Stimulated activated naive CD8-positive, alpha-beta T cell treated with anti-CD3 and anti-CD28 coated beads, Interleukin-15, Interleukin-2, amounts not matched to agents 100 ng/mL and 50 ng/mL, for 24 hours (primary cell): ENCODE data around the gene ADAM12.

Source experiments
- H3K27ac Mint-ChIP-seq: one replicate; pipeline ENCODE4 v1.8.0; 2021; ENCODE audit warnings: mild to moderate bottlenecking, mixed read lengths
- H3K27me3 Mint-ChIP-seq: one replicate; pipeline ENCODE4 v1.8.0; 2021; ENCODE audit warnings: mixed read lengths
- H3K36me3 Mint-ChIP-seq: one replicate; pipeline ENCODE4 v1.8.0; 2021; ENCODE audit warnings: low read depth, mixed read lengths
- H3K4me1 Mint-ChIP-seq: one replicate; pipeline ENCODE4 v1.8.0; 2021; ENCODE audit warnings: low read depth, mixed read lengths
- H3K4me3 Mint-ChIP-seq: one replicate; pipeline ENCODE4 v1.8.0; 2021; ENCODE audit warnings: mild to moderate bottlenecking, mixed read lengths
- H3K9me3 Mint-ChIP-seq: one replicate; pipeline ENCODE4 v1.8.0; 2021; ENCODE audit warnings: mixed read lengths

Gene ADAM12

GRCh38 chr10:126204320-126204719 is 184.0 kb downstream of the ADAM12 start:
- Mint-ChIP-seq H3K27me3 (no peaks in the 10 kb centered on the region), H3K27ac (no peak overlapping the region), H3K4me1 (no peaks in the 10 kb centered on the region), H3K36me3 (no peaks in the 10 kb centered on the region), H3K9me3 (no peaks in the 10 kb centered on the region), H3K4me3 (no peak overlapping the region)

GRCh38 chr10:126203746-126204145 is 184.5 kb downstream of the ADAM12 start:
- Mint-ChIP-seq H3K36me3 (no peaks in the 10 kb centered on the region), H3K4me3 (no peak overlapping the region), H3K27me3 (no peaks in the 10 kb centered on the region), H3K27ac (no peak overlapping the region), H3K9me3 (no peaks in the 10 kb centered on the region), H3K4me1 (no peaks in the 10 kb centered on the region)

GRCh38 chr10:126201603-126202002 is 186.7 kb downstream of the ADAM12 start:
- H3K4me3 Mint-ChIP-seq: no peak overlapping the region
- no peaks in the 10 kb centered on the region for H3K36me3 Mint-ChIP-seq
- no peaks in the 10 kb centered on the region for H3K27me3 Mint-ChIP-seq
- no peaks in the 10 kb centered on the region for H3K4me1 Mint-ChIP-seq
- peaks cover 6% of the 10 kb centered on the region for H3K9me3 Mint-ChIP-seq
- H3K27ac Mint-ChIP-seq: no peak overlapping the region

GRCh38 chr10:126199221-126199998 is 188.9 kb downstream of the ADAM12 start:
- no peak overlapping the region for H3K4me3 Mint-ChIP-seq
- H3K27me3 Mint-ChIP-seq: no peaks in the 10 kb centered on the region
- H3K27ac Mint-ChIP-seq: no peak overlapping the region
- H3K9me3 Mint-ChIP-seq: peaks cover 6% of the 10 kb centered on the region
- no peaks in the 10 kb centered on the region for H3K36me3 Mint-ChIP-seq
- H3K4me1 Mint-ChIP-seq: no peaks in the 10 kb centered on the region

GRCh38 chr10:126198681-126199080 is 189.6 kb downstream of the ADAM12 start:
- Mint-ChIP-seq H3K9me3 (peaks cover 6% of the 10 kb centered on the region), H3K4me1 (no peaks in the 10 kb centered on the region), H3K27me3 (no peaks in the 10 kb centered on the region), H3K4me3 (no peak overlapping the region), H3K27ac (no peak overlapping the region), H3K36me3 (no peaks in the 10 kb centered on the region)

GRCh38 chr10:126197036-126197543 is 191.2 kb downstream of the ADAM12 start:
- Mint-ChIP-seq H3K27ac (no peak overlapping the region), H3K4me1 (no peaks in the 10 kb centered on the region), H3K27me3 (no peaks in the 10 kb centered on the region), H3K4me3 (no peak overlapping the region), H3K9me3 (peaks cover 6% of the 10 kb centered on the region), H3K36me3 (no peaks in the 10 kb centered on the region)

- H3K27ac Mint-ChIP-seq: no peak overlapping the region
Observed at GRCh38 chr10:126196281-126196680, 192.0 kb downstream of the ADAM12 start.

DNA sequence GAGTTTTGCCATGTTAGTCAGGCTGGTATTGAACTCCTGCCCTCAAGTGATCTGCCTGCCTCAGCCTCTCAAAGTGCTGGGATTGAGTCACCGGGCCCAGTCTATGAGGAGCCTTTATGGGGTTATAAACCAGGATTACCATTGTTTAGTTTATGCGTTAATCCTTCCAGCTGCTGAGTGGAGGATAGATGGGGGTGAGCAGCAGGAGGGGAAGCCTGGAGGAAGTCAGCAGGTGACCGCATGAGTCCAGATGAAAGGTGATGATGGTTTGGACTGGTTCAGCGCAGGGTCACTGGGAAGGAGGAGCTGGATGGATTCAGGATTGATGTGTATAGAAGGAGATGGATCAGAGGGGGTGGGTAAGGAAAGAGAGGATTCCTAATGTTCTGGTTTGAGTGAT is 197.1 kb downstream of the ADAM12 start:
- Mint-ChIP-seq H3K36me3 (no peaks in the 10 kb centered on the region), H3K27ac (no peak overlapping the region), H3K4me3 (no peak overlapping the region)

More at GRCh38 chr10:126196281-126196680, 192.0 kb downstream of the ADAM12 start:
- Mint-ChIP-seq H3K9me3 (peaks cover 6% of the 10 kb centered on the region), H3K4me1 (no peaks in the 10 kb centered on the region), H3K4me3 (no peak overlapping the region), H3K27me3 (no peaks in the 10 kb centered on the region), H3K36me3 (no peaks in the 10 kb centered on the region)

DNA sequence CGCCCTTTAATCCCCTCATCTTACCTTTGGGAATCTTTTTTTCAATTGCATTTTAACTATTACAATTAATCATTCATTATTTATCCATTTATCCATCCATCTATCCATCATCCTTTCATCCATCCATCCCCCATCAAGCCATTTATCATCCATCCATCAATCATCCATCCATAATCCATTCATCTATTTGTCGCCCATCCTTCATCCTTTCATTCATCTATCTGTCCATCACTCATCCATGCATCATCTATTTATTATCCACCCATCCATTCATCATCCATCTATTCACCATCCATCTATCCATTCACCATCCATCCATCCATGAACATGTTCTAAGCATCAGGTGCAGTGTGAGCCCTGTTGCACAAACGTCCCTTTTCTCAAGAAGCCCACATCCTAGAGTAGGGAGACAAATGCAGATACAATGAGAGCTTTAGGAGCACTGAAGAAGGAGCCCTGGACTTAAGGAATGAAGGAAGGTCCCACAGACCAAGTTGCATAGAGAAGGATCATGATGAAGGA is 199.5 kb downstream of the ADAM12 start:
- no peaks in the 10 kb centered on the region for H3K36me3 Mint-ChIP-seq
- no peak overlapping the region for H3K4me3 Mint-ChIP-seq
- no peaks in the 10 kb centered on the region for H3K9me3 Mint-ChIP-seq
- no peaks in the 10 kb centered on the region for H3K27me3 Mint-ChIP-seq
- H3K4me1 Mint-ChIP-seq: no peaks in the 10 kb centered on the region
- H3K27ac Mint-ChIP-seq: no peak overlapping the region

More for the DNA sequence above, 197.1 kb downstream of the ADAM12 start:
- H3K27me3 Mint-ChIP-seq: no peaks in the 10 kb centered on the region
- no peaks in the 10 kb centered on the region for H3K4me1 Mint-ChIP-seq
- no peaks in the 10 kb centered on the region for H3K9me3 Mint-ChIP-seq

- Mint-ChIP-seq H3K27ac (no peak overlapping the region), H3K4me1 (no peaks in the 10 kb centered on the region), H3K36me3 (no peaks in the 10 kb centered on the region), H3K9me3 (no peaks in the 10 kb centered on the region), H3K4me3 (no peak overlapping the region), H3K27me3 (no peaks in the 10 kb centered on the region)
Observed at GRCh38 chr10:126187399-126187798, 200.9 kb downstream of the ADAM12 start.

- Mint-ChIP-seq H3K4me1 (no peaks in the 10 kb centered on the region), H3K4me3 (no peak overlapping the region), H3K9me3 (no peaks in the 10 kb centered on the region), H3K27ac (no peak overlapping the region), H3K36me3 (no peaks in the 10 kb centered on the region), H3K27me3 (no peaks in the 10 kb centered on the region)
Observed at GRCh38 chr10:126186766-126187165, 201.5 kb downstream of the ADAM12 start.

GRCh38 chr10:126185676-126186447 is 202.4 kb downstream of the ADAM12 start:
- no peak overlapping the region for H3K27ac Mint-ChIP-seq
- no peak overlapping the region for H3K4me3 Mint-ChIP-seq

GRCh38 chr10:126181626-126182025 is 206.7 kb downstream of the ADAM12 start:
- H3K9me3 Mint-ChIP-seq: no peaks in the 10 kb centered on the region
- no peaks in the 10 kb centered on the region for H3K4me1 Mint-ChIP-seq
- no peaks in the 10 kb centered on the region for H3K36me3 Mint-ChIP-seq
- no peak overlapping the region for H3K4me3 Mint-ChIP-seq
- no peaks in the 10 kb centered on the region for H3K27me3 Mint-ChIP-seq
- H3K27ac Mint-ChIP-seq: no peak overlapping the region

More at GRCh38 chr10:126185676-126186447, 202.4 kb downstream of the ADAM12 start:
- H3K9me3 Mint-ChIP-seq: no peaks in the 10 kb centered on the region
- H3K27me3 Mint-ChIP-seq: no peaks in the 10 kb centered on the region
- H3K36me3 Mint-ChIP-seq: no peaks in the 10 kb centered on the region
- no peaks in the 10 kb centered on the region for H3K4me1 Mint-ChIP-seq

DNA sequence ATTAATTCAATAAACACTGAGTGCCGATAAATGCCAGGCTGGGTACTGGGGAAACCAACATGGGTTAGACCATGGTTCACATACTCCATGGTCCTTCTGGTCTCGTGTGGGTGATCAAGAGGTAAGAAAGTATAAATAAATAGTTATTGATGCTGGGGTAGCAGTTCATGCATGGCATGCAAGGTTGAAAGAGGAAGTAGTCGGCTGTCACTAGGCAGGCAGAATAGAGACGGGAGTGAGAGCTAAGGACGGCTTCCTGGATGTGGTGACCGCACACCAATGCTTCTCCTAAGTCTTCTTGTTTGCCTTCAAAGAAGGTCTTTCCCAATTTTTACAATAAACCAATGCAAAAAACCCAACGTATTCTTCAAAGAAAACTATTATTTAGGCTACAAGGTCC is 208.6 kb downstream of the ADAM12 start:
- Mint-ChIP-seq H3K36me3 (no peaks in the 10 kb centered on the region), H3K4me3 (no peak overlapping the region), H3K27ac (no peak overlapping the region)

GRCh38 chr10:126177417-126178030 is 210.8 kb downstream of the ADAM12 start:
- no peaks in the 10 kb centered on the region for H3K27me3 Mint-ChIP-seq
- H3K4me3 Mint-ChIP-seq: no peak overlapping the region
- no peak overlapping the region for H3K27ac Mint-ChIP-seq
- no peaks in the 10 kb centered on the region for H3K4me1 Mint-ChIP-seq
- H3K9me3 Mint-ChIP-seq: no peaks in the 10 kb centered on the region
- H3K36me3 Mint-ChIP-seq: no peaks in the 10 kb centered on the region

More for the DNA sequence above, 208.6 kb downstream of the ADAM12 start:
- Mint-ChIP-seq H3K4me1 (no peaks in the 10 kb centered on the region), H3K27me3 (no peaks in the 10 kb centered on the region), H3K9me3 (no peaks in the 10 kb centered on the region)
